Myocyte (in vitro differentiated cells): ENCODE results near the gene SELPLG. TPM values are rescaled to one million over a fixed set of nuclear protein-coding genes. Genes with fewer than 3 reads are reported as not detected.

ENCODE experiments used
- DNase-seq: peaks from one replicate; pipeline ENCODE4 v3.0.0-alpha.2; 2012; ENCODE audit warnings: low read depth
- total RNA-seq: library from RNA; depleted of rRNA; stranded (reverse); fragments of >200 nt; gene quantifications from 2 replicates; pipeline ENCODE4 v1.2.3, GENCODE V29; 2014

The SELPLG gene
- total RNA-seq, 1 donor from 2014 or later, result 2.4 TPM

GRCh38 chr12:108605690-108606406, 27.8 kb downstream of the SELPLG start:
- no peak for DNase-seq

GRCh38 chr12:108605000-108605689, 28.5 kb downstream of the SELPLG start:
- DNase-seq, result no peak

GRCh38 chr12:108604208-108604941, 29.3 kb downstream of the SELPLG start:
- DNase-seq, result no peak

- DNase-seq, result no peak
These were observed 30.0 kb downstream of the SELPLG start for GRCh38 chr12:108603743-108604142.

GRCh38 chr12:108602976-108603704, 30.6 kb downstream of the SELPLG start:
- DNase-seq, result no peak

GRCh38 chr12:108602209-108602705, 31.4 kb downstream of the SELPLG start:
- no peak for DNase-seq

GRCh38 chr12:108600702-108601007, 33.0 kb downstream of the SELPLG start:
- DNase-seq, result no peak

GRCh38 chr12:108599948-108600701, 33.6 kb downstream of the SELPLG start:
- DNase-seq, result no peak

GRCh38 chr12:108599541-108599940, 34.2 kb downstream of the SELPLG start:
- DNase-seq, result no peak

GRCh38 chr12:108598553-108599250, 35.0 kb downstream of the SELPLG start:
- DNase-seq, result no peak

GRCh38 chr12:108597559-108598471, 35.9 kb downstream of the SELPLG start, which contains the start of gene TMEM119:
TSS of gene TMEM119 (minus strand) at chr12:108598084. CDS start at chr12:108592383, 5,701 bp downstream.
- DNase-seq, result peak; percentile 46

- no peak for DNase-seq
These were observed 36.7 kb downstream of the SELPLG start for GRCh38 chr12:108596854-108597558.

GRCh38 chr12:108595711-108596647, 37.7 kb downstream of the SELPLG start:
- DNase-seq, result no peak

GRCh38 chr12:108594960-108595710, 38.6 kb downstream of the SELPLG start:
- DNase-seq, result no peak

- no peak for DNase-seq
These were observed 39.3 kb downstream of the SELPLG start for GRCh38 chr12:108594323-108594903.
